ENCODE data around the gene TMEM8B. TPM values are rescaled to one million over a fixed set of nuclear protein-coding genes. Genes with fewer than 3 reads are reported as not detected.

Gene TMEM8B
- total and polyA plus RNA-seq, 9 of the 15 experiments (the other 6 are each of a cell fraction or from before 2014, with no cell fraction given): 0.01 to 2.2 (median 1.1) TPM

- TF ChIP-seq, protein P1, sequence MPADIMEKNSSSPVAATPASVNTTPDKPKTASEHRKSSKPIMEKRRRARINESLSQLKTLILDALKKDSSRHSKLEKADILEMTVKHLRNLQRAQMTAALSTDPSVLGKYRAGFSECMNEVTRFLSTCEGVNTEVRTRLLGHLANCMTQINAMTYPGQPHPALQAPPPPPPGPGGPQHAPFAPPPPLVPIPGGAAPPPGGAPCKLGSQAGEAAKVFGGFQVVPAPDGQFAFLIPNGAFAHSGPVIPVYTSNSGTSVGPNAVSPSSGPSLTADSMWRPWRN (IDR thresholded peaks at IDR 0.05; ENCODE audit: low read depth): no peak
- TF ChIP-seq GATA2 (CRISPR knock-in tag; IDR thresholded peaks at IDR 0.05): 0 out of 2 replicates have a peak, but pooled peaks have one; percentile 15
- TF ChIP-seq ARID2 (IDR thresholded peaks at IDR 0.05): peak; percentile 32; the same call in 1 of the 2 replicates
- TF ChIP-seq CTCF (IDR thresholded peaks at IDR 0.05 in 2 of 3, conservative IDR thresholded peaks at IDR 0.05 in 1 of 3; ENCODE audit: insufficient read depth in 2 of 3, low read depth in 1 of 3, low read length in 3 of 3): peak; percentile 81 to 90 (median 86)
- TF ChIP-seq, protein P2, sequence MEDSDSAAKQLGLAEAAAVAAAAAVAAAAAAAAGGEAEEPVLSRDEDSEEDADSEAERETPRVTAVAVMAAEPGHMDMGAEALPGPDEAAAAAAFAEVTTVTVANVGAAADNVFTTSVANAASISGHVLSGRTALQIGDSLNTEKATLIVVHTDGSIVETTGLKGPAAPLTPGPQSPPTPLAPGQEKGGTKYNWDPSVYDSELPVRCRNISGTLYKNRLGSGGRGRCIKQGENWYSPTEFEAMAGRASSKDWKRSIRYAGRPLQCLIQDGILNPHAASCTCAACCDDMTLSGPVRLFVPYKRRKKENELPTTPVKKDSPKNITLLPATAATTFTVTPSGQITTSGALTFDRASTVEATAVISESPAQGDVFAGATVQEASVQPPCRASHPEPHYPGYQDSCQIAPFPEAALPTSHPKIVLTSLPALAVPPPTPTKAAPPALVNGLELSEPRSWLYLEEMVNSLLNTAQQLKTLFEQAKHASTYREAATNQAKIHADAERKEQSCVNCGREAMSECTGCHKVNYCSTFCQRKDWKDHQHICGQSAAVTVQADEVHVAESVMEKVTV (CRISPR knock-in tag; IDR thresholded peaks at IDR 0.05): peak; percentile 35; the same call in 1 of the 2 replicates
- no peak for TF ChIP-seq HDAC8 (tag; IDR thresholded peaks at IDR 0.05)
Measured at GRCh38 chr9:35790385-35791296, 38.4 kb upstream of the TMEM8B start (continued).
